PC-3 (cell line): Measurements from ENCODE around the gene LRRC7.

Source experiments
- EZH2 ChIP-seq: fragments of 300-600 bp; sonication (generic); IDR thresholded peaks from one replicate; pipeline ENCODE4 v1.6.1; 2017; ENCODE audit warnings: antibody characterized with exemption, mild to moderate bottlenecking, low read length; ENCODE audit not compliant: unreplicated experiment
- EZH2phosphoT487 ChIP-seq: fragments of 300-600 bp; sonication (generic); IDR thresholded peaks from 2 replicates; pipeline ENCODE4 v1.6.1; 2018; ENCODE audit warnings: mild to moderate bottlenecking, antibody characterized with exemption, low read length, borderline replicate concordance
- TF ChIP-seq, protein P1 (sequence below): fragments of 300-600 bp; sonication (generic); conservative IDR thresholded peaks from 2 replicates; pipeline ENCODE4 v1.5.1; 2017; ENCODE audit warnings: antibody characterized with exemption, low read depth, mild to moderate bottlenecking, low read length

DNA sequence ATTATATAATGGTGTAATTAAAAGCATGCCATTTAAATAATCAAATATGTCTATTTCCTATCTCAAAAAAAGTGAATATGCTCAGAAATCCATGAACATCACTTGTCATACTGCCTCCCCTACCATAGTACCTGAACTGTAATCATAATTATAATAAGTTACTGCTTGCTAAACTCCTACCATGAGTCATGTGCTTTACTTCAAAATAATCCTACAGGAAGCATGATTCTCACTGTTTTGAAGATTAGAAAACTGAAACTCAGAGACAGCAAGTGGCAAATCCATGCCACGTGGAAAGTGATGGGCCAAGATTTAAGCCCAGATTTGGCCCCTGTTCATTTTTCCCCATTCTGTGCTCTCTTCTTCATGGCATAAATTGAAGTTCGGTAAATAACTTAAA is 5.2 kb downstream of the LRRC7 start:
- TF ChIP-seq, protein P1, sequence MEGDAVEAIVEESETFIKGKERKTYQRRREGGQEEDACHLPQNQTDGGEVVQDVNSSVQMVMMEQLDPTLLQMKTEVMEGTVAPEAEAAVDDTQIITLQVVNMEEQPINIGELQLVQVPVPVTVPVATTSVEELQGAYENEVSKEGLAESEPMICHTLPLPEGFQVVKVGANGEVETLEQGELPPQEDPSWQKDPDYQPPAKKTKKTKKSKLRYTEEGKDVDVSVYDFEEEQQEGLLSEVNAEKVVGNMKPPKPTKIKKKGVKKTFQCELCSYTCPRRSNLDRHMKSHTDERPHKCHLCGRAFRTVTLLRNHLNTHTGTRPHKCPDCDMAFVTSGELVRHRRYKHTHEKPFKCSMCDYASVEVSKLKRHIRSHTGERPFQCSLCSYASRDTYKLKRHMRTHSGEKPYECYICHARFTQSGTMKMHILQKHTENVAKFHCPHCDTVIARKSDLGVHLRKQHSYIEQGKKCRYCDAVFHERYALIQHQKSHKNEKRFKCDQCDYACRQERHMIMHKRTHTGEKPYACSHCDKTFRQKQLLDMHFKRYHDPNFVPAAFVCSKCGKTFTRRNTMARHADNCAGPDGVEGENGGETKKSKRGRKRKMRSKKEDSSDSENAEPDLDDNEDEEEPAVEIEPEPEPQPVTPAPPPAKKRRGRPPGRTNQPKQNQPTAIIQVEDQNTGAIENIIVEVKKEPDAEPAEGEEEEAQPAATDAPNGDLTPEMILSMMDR = no peak
- TF ChIP-seq EZH2 (no peak), EZH2phosphoT487 (no peak)
